HG03575 (cell line): ENCODE data around the gene CEP41.
"Not testable (repeated sequence)": the region's sequence is repeated elsewhere in the genome, so short reads cannot be mapped to it uniquely, and the experiment has no call there.

Experiments
- ATAC-seq: cut with Tn5 transposase; IDR thresholded peaks from one replicate; pipeline ENCODE4 v1.9.1; 2021; ENCODE audit not compliant: unreplicated experiment, insufficient number of reproducible peaks, low FRiP score; ENCODE audit errors: extremely low read depth

Gene CEP41

DNA sequence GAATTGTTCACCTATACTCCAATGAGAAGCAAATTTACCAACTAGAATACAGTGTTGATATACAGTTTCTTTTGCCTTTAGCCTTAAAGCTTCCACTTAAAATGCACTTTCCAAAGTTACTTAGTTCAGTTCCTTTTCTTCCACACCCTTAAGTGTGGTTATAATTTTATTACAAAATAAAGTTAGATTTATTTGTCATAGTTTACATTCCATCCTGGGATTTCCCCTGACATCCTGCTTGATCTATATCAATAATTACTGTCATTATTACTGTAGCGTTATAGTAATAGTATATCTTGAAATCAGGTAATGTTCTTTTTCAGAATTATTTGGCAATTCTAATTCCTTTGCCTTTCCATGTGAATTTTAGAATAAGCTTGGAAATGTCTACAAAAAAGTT, 27.8 kb upstream of the CEP41 start:
- no peak for ATAC-seq

DNA sequence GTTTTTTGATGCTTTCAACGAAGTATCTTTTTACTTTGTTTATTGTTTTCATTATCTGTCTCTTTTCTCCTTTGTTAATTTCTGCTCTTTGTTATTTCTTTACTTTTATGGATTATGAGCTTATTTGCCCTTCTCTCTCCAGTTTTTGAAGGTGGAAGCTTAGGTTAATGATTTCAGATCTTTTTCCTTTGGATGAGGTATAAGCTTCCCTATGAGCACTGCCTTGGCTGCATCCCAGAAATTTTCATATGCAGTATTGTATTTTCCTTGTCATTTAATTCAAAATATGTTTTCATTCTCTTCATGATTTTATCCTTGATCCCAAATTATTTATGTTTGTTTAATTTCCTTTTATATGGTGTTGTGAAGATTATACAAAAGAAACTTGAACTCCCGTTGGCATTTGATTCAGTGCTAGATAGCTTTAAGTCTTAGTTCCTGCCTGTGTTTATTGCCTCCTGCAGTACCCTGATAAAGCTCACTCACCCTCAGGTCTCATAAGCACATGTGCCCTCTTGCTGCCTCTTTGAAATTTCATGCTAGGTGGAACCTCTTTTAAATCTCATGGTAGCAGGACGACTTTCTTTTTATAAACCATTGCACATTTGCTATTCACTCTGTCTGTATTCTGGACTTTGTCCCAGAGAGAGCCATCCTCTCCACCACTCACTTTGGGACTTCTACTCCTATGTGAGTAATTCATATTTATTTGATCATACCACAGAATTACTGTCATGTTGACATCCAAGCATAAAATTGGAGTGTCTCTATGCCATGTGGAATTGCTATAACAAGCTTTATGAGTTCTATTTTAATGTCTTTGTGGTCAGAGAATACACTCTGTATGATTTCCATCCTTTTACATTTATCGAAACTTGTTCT, 23.0 kb upstream of the CEP41 start:
- no peak for ATAC-seq

DNA sequence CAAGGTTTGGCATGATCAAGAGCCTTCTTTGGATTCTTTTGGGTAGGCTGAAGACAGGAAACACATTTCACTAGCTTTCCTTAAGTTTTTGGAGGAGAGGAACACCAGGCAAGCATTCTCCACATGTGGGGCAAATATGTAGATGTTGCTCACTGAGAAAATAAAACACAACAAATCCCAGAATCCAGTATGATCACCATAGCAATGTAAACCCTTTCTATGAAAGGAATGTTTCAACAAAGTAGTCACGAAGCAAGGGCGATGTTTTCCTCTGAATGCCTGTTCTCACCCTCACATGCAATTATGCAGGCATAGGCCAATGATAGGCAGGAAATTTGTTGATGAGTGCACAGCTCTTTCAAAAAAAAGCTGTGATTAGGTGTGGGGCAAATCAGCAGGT, 20.5 kb upstream of the CEP41 start:
- no peak for ATAC-seq

DNA sequence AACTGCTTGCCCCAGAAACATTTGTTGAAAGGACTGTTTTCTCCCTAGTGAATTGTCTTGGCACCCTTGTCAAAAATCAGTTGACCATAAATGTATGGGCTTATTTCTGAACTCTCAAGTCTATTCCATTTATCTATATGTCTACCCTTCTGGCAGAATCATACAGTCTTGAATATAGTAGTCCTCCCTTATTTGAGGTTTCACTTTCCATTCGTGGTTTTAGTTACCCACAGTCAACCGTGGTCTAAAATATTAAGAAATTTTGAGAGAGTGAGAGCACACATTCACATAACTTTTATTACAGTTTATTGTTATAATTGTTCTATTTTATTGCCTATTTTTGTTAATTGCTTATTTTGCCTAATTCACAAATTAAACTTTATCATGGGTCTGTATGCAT, 17.4 kb upstream of the CEP41 start:
- no peak for ATAC-seq

DNA sequence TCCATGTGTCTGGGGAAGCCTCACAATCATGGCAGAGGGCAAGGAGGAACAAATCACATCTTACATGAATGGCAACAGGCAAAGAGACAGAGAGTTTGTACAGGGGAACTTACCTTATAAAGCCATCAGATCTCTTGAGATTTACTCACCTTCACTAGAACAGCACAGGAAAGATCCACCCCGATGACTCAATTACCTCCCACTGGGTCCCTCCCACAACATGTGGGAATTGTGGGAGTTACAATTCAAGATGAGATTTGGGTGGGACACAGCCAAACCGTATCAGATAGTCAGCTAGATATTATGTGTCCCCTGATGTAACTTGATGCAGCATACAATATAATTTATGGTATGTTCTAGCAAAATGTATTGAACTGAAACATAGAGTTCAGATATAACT, 14.1 kb upstream of the CEP41 start:
- ATAC-seq: no peak

DNA sequence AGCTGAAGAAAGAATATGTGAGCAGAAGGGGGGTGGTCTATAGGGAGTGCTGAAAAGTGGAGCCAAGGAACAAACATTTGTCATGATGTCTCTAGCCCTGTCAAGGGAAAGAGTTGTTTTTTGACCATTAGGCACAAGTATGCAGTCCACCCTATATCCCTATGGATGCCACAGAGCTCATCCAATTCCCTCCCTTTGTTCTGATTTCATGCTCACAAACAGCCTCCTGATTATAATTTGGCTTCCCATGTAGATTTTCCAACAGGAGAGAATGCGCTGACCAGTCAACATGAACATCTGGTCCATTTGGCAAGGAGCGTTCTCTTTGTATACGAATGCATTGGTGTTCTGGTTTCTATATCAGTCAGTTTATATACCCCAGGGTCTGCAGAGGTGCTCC, 12.1 kb upstream of the CEP41 start:
- ATAC-seq: no peak

DNA sequence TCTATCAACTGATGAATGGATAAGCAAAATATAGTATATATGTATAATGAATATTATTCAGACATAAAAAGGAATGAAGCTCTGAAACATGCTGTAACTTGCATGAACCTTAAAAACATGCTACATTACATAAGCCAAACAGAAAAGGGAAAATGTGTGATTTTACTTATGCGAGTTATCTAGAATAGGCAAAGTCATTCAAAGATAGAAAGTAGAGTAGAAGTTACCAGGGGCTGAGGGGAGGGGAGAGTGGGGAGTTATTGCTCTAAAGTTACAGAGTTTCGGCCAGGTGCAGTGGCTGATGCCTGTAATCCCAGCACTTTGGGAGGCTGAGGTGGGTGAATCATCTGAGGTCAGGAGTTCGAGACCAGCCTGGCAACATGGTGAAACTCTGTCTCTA, 10.5 kb upstream of the CEP41 start:
- ATAC-seq: not testable (repeated sequence)

DNA sequence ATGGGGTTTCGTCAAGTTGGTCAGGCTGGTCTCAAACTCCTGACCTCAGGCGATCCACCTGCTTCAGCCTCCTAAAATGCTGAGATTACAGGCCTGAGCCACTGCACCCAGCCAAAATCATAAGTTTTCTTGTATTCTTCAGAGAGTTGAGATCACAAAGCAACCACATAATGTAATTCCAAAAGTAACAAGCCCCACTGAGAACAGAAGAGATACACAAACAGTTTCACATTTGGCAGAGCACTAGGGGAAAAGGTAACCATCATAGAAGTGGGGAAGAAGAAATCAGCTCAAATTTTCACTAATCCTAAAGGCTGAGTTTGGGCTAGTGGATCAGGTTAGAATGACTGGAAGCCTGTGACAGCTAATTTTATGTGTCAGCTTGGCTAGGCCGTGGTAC, 5.4 kb upstream of the CEP41 start:
- ATAC-seq: no peak

DNA sequence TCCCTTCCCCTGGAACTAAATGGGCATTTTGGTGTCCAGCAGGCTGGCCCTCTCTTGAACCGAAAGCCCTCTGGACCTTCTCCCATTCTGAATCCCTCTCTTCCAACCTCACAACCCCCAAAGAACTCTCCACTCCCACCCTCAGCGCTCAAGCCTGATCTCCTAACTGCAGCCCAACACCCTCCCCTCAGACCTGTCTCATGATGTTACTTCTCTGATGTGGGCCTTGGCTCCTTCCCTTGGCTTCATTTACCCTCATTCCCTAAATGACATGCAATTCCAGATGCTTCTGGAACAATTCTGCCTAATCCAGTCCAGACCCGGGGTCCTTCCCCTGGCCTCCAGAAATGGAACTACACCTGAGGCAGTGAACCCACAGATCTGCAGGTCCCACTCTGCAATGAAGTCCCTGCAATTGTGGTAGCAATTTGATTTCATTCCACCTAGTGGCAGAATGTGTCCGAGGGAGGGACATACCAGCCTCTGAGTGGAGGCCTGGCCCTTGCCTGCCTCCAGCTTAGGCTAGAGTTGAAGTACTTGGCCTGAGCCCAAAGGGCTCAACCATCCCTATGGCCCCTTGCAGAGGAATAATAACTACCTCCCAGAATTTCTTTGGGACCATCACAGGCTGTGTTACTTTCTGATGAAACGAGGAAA, 4.1 kb upstream of the CEP41 start:
- no peak for ATAC-seq

DNA sequence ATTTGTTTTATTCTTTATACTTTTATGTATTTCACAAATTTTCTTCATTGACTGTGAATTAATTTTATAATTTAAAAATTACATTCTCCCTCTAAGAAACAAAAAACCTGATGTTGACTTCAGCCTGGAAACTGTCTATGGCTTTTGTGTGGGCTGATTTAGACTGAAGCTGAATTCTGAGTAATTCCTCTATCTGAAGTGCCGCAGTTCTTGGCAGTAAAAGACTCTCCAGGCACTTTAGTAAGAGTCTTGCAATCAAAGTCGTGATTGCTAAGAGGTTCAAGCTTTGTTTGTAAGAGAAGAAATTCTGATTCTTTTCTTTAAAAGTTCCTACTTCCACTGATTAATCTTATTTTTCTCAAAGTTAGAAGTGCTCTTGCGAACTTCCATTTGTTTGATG, 3.4 kb upstream of the CEP41 start:
- no peak for ATAC-seq

DNA sequence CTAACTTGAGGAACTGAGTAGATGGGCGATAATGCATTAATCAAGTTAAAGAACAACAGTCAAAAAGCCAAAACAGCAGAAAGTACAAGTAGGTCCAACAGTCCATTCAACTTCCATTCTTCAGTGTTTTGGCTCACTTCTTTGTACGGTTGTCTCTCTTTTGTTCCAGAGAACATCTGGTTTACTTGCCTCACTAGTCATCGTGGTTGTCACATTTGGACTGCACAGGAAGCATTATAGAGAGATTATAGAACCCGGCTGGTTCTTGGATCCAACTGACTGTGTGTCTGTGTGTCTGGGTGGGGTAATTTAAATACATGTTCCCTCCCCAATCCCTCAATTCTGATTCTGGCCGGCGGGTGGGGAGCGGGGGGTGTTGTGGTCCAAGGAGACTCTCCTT, 1.8 kb upstream of the CEP41 start:
- ATAC-seq: no peak

DNA sequence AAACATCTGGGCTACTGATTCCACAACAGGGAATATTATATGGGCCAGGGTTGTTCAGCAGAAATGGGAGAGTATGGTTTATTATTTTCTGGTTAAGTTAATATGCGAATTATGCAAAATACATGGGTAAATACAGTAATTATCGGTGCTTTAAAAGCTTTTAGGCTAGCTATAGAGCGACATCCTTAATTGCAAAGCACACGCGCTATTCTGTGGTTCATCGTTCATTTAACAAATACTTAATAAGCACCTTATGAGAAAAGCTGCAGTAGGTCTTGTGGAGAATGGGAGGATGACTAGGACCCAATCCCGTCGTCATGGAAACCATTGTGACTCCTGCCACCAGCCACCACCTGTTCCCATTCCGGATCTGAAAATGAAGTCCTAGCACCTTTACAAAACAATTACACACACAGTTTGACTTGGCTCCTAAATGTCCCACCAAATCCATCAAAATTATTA, 623 bp upstream of the CEP41 start:
- ATAC-seq: no peak

DNA sequence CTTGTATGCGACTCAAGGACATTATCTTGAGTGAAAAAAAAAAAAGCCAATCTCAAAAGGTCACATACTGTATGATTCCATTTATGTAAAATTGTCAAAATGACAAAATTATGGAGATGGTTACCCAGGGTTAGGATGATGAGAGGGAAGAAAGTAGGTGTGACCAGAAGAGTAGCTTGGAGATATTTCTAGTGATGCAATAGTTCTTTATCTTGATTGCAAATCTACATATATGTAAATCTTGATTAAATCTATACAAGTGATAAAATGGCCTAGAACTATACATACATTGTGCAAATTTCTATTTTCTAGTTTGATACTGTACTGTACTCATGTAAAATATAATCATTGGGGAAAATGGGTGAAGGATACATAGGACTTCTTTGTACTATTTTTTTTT, 4.6 kb downstream of the CEP41 start:
- no peak for ATAC-seq

DNA sequence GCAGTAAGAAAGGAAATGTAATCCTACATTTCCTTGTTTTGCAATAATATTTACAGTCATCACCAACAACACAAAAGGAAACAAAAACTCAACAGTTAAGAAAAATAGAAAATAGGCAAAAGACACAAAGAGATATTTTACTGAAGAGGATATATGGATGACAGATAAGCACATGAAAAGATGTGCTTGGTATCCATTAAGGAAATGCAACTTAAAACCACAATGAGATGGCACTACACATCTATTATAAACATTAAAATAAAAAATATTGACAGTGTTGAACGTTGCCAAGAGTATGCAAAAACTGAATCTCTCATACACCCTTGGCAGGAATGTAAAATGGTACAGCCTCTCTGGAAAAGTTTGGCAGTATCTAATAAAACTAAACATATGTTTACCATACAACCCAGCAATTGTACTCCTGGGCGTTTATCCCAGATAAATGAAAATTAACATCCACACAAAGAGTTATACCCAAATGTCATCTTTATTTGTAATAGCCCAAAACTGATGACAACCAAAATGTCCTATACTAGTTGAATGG, 5.4 kb downstream of the CEP41 start:
- ATAC-seq: no peak

DNA sequence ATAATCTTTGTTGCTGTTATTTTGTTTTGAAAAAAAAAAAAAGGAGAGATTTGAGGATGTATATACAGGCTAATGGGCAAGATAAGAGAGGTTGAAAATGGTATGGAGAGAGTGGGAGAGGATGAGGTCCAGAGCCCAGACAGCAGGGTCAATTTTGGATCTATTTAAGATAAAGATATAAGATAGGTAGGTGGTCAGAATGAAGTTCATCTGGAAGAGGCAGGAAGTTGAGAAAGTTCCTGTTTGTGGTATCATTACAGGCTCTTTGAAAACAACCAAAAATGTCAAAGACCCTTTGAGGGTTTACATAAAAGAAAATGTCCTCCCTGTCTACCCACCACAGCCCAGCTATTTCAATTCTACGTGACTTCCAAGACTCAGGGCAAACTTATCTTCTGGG, 7.5 kb downstream of the CEP41 start:
- no peak for ATAC-seq

DNA sequence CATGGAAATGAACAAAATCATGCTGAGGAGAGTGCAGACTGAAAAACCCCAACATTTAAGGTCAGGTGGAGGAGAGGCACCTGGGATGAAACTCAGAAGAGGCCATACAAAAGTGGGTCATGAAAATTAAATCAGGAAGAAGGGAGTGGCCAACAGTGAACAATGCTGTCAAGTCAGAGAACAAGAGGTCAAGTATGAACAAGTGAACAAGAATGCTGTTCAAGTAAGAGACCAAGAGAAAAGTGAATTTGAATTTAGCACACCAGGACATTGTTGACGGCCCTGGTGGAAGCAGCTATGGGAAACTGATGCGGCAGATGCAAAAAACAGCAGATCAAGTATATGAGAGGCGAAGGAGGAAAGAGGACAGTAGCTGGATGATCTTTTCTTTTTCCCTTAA, 7.9 kb downstream of the CEP41 start:
- no peak for ATAC-seq

DNA sequence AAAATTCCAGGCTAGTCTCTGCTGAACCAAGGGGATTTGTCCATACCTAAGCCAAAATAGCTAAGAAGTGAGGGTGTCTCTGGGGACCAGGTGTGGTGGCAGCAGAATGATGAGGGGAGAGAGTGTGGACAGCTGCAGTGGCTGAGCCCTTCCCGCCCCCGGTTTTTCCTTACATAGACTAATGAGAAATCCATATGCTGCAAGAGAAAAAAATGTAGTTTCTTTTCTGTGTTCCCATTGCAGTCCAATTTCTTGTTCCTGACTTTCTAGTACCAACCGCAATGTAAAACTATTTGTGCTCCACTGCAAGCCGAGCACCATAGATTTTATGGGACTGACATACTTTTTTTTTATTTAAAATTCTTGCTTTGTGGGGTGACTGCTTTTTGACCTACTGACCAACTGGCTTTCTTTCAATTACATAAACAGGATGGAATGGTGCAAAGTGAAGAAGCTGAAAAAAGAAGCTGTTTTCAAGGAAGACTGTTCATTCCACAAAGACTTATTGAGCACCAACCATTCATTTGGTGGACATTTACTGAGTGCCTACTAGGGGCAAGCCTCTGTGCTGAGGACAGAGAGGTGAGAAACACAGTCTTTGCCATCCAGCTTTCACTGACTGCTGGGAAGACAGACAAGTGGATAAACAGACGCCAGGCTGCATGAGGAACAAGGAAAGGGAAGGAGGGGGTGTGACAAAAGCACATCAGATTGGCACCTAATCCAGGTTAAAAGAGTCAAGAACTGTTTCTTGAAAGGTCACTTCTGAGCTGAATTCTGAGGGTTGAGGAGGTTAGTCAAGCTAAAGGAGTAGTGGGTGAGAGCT, 9.8 kb downstream of the CEP41 start:
- no peak for ATAC-seq

DNA sequence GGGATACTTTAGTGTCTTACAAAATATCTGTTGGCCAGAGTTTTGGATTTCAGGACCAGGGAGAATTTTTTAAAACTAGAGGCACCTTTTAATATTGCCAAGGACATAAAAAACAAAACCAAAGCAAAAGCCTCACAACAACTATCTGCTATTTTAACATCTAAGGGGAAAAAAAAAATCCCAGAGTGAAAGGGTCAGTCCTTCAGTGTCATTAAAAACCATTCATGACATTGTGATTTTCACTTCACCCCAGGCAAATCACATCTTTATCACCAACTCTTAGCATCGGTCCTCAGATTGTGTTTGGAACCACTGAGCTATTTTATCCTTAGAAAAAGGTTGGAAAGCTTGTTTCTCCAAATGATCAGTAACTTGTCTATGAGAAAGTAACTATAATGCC, 10.7 kb downstream of the CEP41 start:
- no peak for ATAC-seq

DNA sequence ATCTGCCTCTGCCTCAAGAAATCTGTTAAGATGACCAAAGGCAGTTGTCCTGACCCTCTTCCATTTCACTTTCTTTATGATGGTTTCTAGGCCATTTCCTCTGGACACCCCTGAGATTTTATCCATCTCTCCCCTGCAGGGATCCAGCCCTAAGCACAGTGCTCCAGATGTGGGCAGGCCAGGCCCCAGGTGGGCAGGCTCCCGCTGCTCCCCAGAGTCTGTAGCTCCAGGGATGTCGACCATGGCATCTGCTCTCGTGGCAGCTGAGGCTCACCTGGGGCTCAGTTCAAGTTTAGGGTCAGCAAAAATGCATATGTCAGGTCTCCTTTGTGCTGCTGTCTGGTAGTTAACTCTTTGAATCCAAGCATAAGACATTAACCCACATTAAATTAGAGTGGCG, 11.8 kb downstream of the CEP41 start:
- no peak for ATAC-seq

DNA sequence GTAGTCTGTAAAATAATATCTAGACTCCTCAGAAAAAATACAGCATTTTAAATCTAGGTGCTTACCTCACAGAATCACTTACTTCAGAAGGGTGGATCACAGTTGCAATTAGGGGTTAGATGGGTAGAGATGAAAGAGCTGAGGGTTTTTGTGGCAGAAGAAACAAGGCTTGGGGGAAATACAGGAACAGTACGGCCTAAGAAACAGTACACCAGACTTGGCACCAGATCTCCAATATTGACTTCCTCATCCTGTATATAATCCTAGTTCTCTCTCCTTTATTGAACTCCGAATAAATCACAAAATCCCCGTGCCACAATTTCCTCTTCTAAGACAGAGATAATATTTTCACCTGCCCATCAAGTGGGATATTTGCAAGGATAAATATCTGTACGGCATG, 14.3 kb downstream of the CEP41 start:
- no peak for ATAC-seq
